GM23338 (cell line): ENCODE measurements around the gene ITGA3. TPM values are rescaled to one million over a fixed set of nuclear protein-coding genes. Genes with fewer than 3 reads are reported as not detected.

Source experiments
- ATAC-seq: fragments of 200-7000 bp; cut with Tn5 transposase; 3 replicates; pipeline ENCODE4 v1.9.1; 2020
- DNase-seq: peaks from one replicate; pipeline ENCODE4 v3.0.0-alpha.2; 2015; ENCODE audit warnings: low spot score
- H2AFZ ChIP-seq: fragments of 200-600 bp; sonication (generic); 2 replicates; pipeline ENCODE4 v1.8.0; 2016; ENCODE audit warnings: antibody characterized with exemption, mild to moderate bottlenecking, moderate library complexity
- H3F3A ChIP-seq: fragments of 200-600 bp; sonication (generic); replicated peaks from 2 replicates; pipeline ENCODE4 v1.8.0; 2017; ENCODE audit warnings: antibody characterized with exemption, mixed run types, low read depth
- H3K27ac ChIP-seq: fragments of 200-600 bp; sonication (generic); 2 replicates; pipeline ENCODE4 v1.6.1; 2016; ENCODE audit warnings: low read depth
- H3K27me3 ChIP-seq: fragments of 200-600 bp; sonication (generic); 2 replicates; pipeline ENCODE4 v1.8.0; 2016; ENCODE audit warnings: mild to moderate bottlenecking, mixed run types, moderate library complexity; ENCODE audit not compliant: insufficient read depth
- H3K36me3 ChIP-seq: fragments of 200-600 bp; sonication (generic); 2 replicates; pipeline ENCODE4 v1.8.0; 2016; ENCODE audit warnings: mild to moderate bottlenecking; ENCODE audit not compliant: insufficient read depth
- H3K4me1 ChIP-seq: fragments of 200-600 bp; sonication (generic); 2 replicates; pipeline ENCODE4 v1.8.0; 2016; ENCODE audit warnings: mild to moderate bottlenecking, moderate library complexity; ENCODE audit not compliant: insufficient read depth
- H3K4me2 ChIP-seq: fragments of 200-600 bp; sonication (generic); 2 replicates; pipeline ENCODE4 v1.7.1; 2017; ENCODE audit warnings: mixed run types
- H3K4me3 ChIP-seq: fragments of 200-600 bp; sonication (generic); 2 replicates; pipeline ENCODE4 v1.6.1; 2016; ENCODE audit warnings: mixed run types
- H3K79me2 ChIP-seq: fragments of 200-600 bp; sonication (generic); replicated peaks from 2 replicates; pipeline ENCODE4 v1.8.0; 2017; ENCODE audit warnings: mild to moderate bottlenecking; ENCODE audit not compliant: insufficient read depth
- H3K9me2 ChIP-seq: fragments of 200-600 bp; sonication (generic); 2 replicates; pipeline ENCODE4 v1.8.0; 2017; ENCODE audit not compliant: insufficient read depth
- H4K20me1 ChIP-seq: fragments of 200-600 bp; sonication (generic); replicated peaks from 2 replicates; pipeline ENCODE4 v1.8.0; 2017; ENCODE audit warnings: mild to moderate bottlenecking; ENCODE audit not compliant: insufficient read depth
- H3K27ac Mint-ChIP-seq: 2 replicates; pipeline ENCODE4 v1.8.0; 2020; ENCODE audit warnings: inconsistent platforms, mild to moderate bottlenecking, moderate library complexity, mixed read lengths
- H3K27me3 Mint-ChIP-seq: 3 replicates; pipeline ENCODE4 v1.8.0; 2022; ENCODE audit warnings: low read depth, mild to moderate bottlenecking, moderate library complexity, mixed read lengths, inconsistent platforms; ENCODE audit not compliant: insufficient read depth, poor library complexity
- H3K36me3 Mint-ChIP-seq: 3 replicates; pipeline ENCODE4 v1.8.0; 2021; ENCODE audit warnings: low read depth, mild to moderate bottlenecking, inconsistent platforms, moderate library complexity, mixed read lengths
- H3K4me1 Mint-ChIP-seq: 3 replicates; pipeline ENCODE4 v1.8.0; 2020; ENCODE audit warnings: mild to moderate bottlenecking, inconsistent platforms, mixed read lengths
- H3K4me3 Mint-ChIP-seq: 3 replicates; pipeline ENCODE4 v1.8.0; 2021; ENCODE audit warnings: moderate library complexity, mild to moderate bottlenecking, inconsistent platforms, mixed read lengths
- H3K9me3 Mint-ChIP-seq: 3 replicates; pipeline ENCODE4 v1.8.0; 2020; ENCODE audit warnings: moderate library complexity, mild to moderate bottlenecking, inconsistent platforms, mixed read lengths
- CREB1 ChIP-seq: fragments of 250-450 bp; sonication (Bioruptor Pico); IDR thresholded peaks from 2 replicates; pipeline ENCODE4 v1.5.0; 2020; ENCODE audit warnings: low read depth, mild to moderate bottlenecking, moderate library complexity
- CTCF ChIP-seq, 2 experiments: fragments of 200-600 bp in 1 of 2; sonication (generic) in 1 of 2; conservative IDR thresholded peaks; 2 replicates each; pipeline versions ENCODE4 v1.5.1 to v1.6.1; 2016 to 2017; ENCODE audit warnings: antibody characterized with exemption in 2 of 2, low read depth in 2 of 2, mild to moderate bottlenecking in 2 of 2, moderate library complexity in 1 of 2
- EZH2 ChIP-seq: fragments of 200-600 bp; sonication (generic); IDR thresholded peaks from one replicate; pipeline ENCODE4 v1.8.0; 2017; ENCODE audit warnings: antibody characterized with exemption, mild to moderate bottlenecking, low read depth; ENCODE audit not compliant: unreplicated experiment
- EZH2phosphoT487 ChIP-seq: fragments of 200-600 bp; sonication (generic); IDR thresholded peaks from one replicate; pipeline ENCODE4 v1.8.1; 2018; ENCODE audit warnings: antibody characterized with exemption; ENCODE audit not compliant: unreplicated experiment
- JUNB ChIP-seq: IDR thresholded peaks from one replicate; pipeline ENCODE4 v1.6.1; 2016; ENCODE audit warnings: antibody characterized with exemption; ENCODE audit not compliant: unreplicated experiment
- NANOG ChIP-seq: IDR thresholded peaks from 2 replicates; pipeline ENCODE4 v1.6.1; 2016; ENCODE audit warnings: antibody characterized with exemption, borderline replicate concordance
- POLR2AphosphoS5 ChIP-seq: IDR thresholded peaks from 2 replicates; pipeline ENCODE4 v1.6.1; 2016; ENCODE audit warnings: antibody characterized with exemption, low read depth
- REST ChIP-seq: IDR thresholded peaks from one replicate; pipeline ENCODE4 v1.6.1; 2018; ENCODE audit warnings: antibody characterized with exemption; ENCODE audit not compliant: unreplicated experiment
- STAT1 ChIP-seq: IDR thresholded peaks from one replicate; pipeline ENCODE4 v1.6.1; 2016; ENCODE audit warnings: antibody characterized with exemption; ENCODE audit not compliant: unreplicated experiment
- ZNF114 ChIP-seq: fragments of 250-450 bp; sonication (Bioruptor Pico); IDR thresholded peaks from 2 replicates; pipeline ENCODE4 v1.5.0; 2020; ENCODE audit warnings: mild to moderate bottlenecking, moderate library complexity
- ZNF331 ChIP-seq: fragments of 250-450 bp; sonication (Bioruptor Pico); IDR thresholded peaks from 2 replicates; pipeline ENCODE4 v1.5.0; 2020; ENCODE audit warnings: low read depth, mild to moderate bottlenecking, moderate library complexity
- ZNF462 ChIP-seq: fragments of 250-450 bp; sonication (Bioruptor Pico); IDR thresholded peaks from 2 replicates; pipeline ENCODE4 v1.5.0; 2020; ENCODE audit warnings: mild to moderate bottlenecking, moderate library complexity
- polyA plus RNA-seq: library from polyadenylated mRNA; unstranded; fragments of >200 nt; fragmentation: Nextera tagmentation; extraction: Ambion mirVana; gene quantifications from 2 replicates; pipeline ENCODE4 v1.2.1, GENCODE V29; 2016
- total RNA-seq: library from RNA; depleted of rRNA; stranded (reverse); fragments of >200 nt; shearing (Covaris generic); gene quantifications from 2 replicates; pipeline ENCODE4 v1.2.3, GENCODE V29; 2014
- TF ChIP-seq, protein P1 (sequence below): IDR thresholded peaks from 2 replicates; pipeline ENCODE4 v1.6.1; 2016; ENCODE audit warnings: antibody characterized with exemption

Gene ITGA3
- total and polyA plus RNA-seq, 2 experiments from 2014 or later, result 9.6 to 28.3 TPM

- Histone ChIP-seq H3F3A (peaks cover 11% of the 10 kb centered on the region), H4K20me1 (no peaks in the 10 kb centered on the region), H3K36me3 (no peaks in the 10 kb centered on the region), H3K27me3 (peaks cover 19% of the 10 kb centered on the region), H3K9me2 (no peaks in the 10 kb centered on the region), H3K27ac (no peak overlapping the region), H3K4me3 (no peak overlapping the region), H3K79me2 (no peaks in the 10 kb centered on the region), H2AFZ (no peak overlapping the region), H3K4me1 (peaks cover 7% of the 10 kb centered on the region; the same call in 1 of the 2 replicates), H3K4me2 (no peak overlapping the region)
- Mint-ChIP-seq H3K36me3 (peaks cover 4% of the 10 kb centered on the region; the same call in 1 of the 3 replicates), H3K4me3 (no peak overlapping the region), H3K4me1 (peaks cover 24% of the 10 kb centered on the region), H3K27me3 (peaks cover 42% of the 10 kb centered on the region), H3K9me3 (no peaks in the 10 kb centered on the region), H3K27ac (no peak overlapping the region)
- DNase-seq (no peak), ATAC-seq (no peak)
- TF ChIP-seq STAT1, result no peak
- no peak for TF ChIP-seq CREB1 (CRISPR knock-in tag)
- TF ChIP-seq EZH2, result no peak
- TF ChIP-seq REST, result no peak
- TF ChIP-seq CTCF (conservative IDR thresholded peaks at IDR 0.05; ENCODE audit: low read depth in 2 of 2), result no peak
- no peak for TF ChIP-seq NANOG
- TF ChIP-seq ZNF114 (CRISPR knock-in tag), result no peak
- no peak for TF ChIP-seq EZH2phosphoT487
- no peak for TF ChIP-seq ZNF331
- no peak for TF ChIP-seq JUNB
- TF ChIP-seq ZNF462, result no peak
- no peak for TF ChIP-seq POLR2AphosphoS5
- TF ChIP-seq, protein P1, sequence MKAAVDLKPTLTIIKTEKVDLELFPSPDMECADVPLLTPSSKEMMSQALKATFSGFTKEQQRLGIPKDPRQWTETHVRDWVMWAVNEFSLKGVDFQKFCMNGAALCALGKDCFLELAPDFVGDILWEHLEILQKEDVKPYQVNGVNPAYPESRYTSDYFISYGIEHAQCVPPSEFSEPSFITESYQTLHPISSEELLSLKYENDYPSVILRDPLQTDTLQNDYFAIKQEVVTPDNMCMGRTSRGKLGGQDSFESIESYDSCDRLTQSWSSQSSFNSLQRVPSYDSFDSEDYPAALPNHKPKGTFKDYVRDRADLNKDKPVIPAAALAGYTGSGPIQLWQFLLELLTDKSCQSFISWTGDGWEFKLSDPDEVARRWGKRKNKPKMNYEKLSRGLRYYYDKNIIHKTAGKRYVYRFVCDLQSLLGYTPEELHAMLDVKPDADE, result no peak
These were observed 3.3 kb downstream of the ITGA3 start for GRCh38 chr17:50059256-50059655.
